OCI-M2 (cell line): ENCODE data around the gene FOXN3.

Source experiments
- DNase-seq: peaks from one replicate; lab custom pipeline; 2025; ENCODE audit not compliant: unreplicated experiment; lab: John Stamatoyannopoulos, UW

FOXN3 gene

GRCh38 chr14:89386212-89386886 lies 30.7 kb downstream of the FOXN3 start:
- no peak for DNase-seq

GRCh38 chr14:89384636-89385035 lies 32.4 kb downstream of the FOXN3 start:
- no peak for DNase-seq

- DNase-seq = no peak
These were observed 33.0 kb downstream of the FOXN3 start for GRCh38 chr14:89384023-89384422.

GRCh38 chr14:89382901-89383845 lies 33.9 kb downstream of the FOXN3 start:
- DNase-seq = no peak

GRCh38 chr14:89382487-89382886 lies 34.5 kb downstream of the FOXN3 start:
- DNase-seq = no peak

GRCh38 chr14:89379891-89380820 lies 36.9 kb downstream of the FOXN3 start:
- DNase-seq = no peak

GRCh38 chr14:89379006-89379405 lies 38.0 kb downstream of the FOXN3 start:
- DNase-seq = no peak

GRCh38 chr14:89378119-89378518 lies 38.9 kb downstream of the FOXN3 start:
- no peak for DNase-seq

GRCh38 chr14:89377544-89377943 lies 39.5 kb downstream of the FOXN3 start:
- DNase-seq = no peak

- no peak for DNase-seq
These were observed 42.1 kb downstream of the FOXN3 start for GRCh38 chr14:89374908-89375307.

GRCh38 chr14:89373185-89373584 lies 43.8 kb downstream of the FOXN3 start:
- no peak for DNase-seq

- DNase-seq = no peak
These were observed 44.5 kb downstream of the FOXN3 start for GRCh38 chr14:89372512-89372883.

- DNase-seq = no peak
These were observed 45.2 kb downstream of the FOXN3 start for GRCh38 chr14:89371585-89372511.

GRCh38 chr14:89370781-89371180 lies 46.3 kb downstream of the FOXN3 start:
- DNase-seq = no peak

- DNase-seq = no peak
These were observed 46.7 kb downstream of the FOXN3 start for GRCh38 chr14:89370381-89370780.

- DNase-seq = no peak
These were observed 47.4 kb downstream of the FOXN3 start for GRCh38 chr14:89369656-89370055.

- no peak for DNase-seq
These were observed 48.2 kb downstream of the FOXN3 start for GRCh38 chr14:89368490-89369477.

- no peak for DNase-seq
These were observed 49.3 kb downstream of the FOXN3 start for GRCh38 chr14:89367779-89368120.
